HG03565 (cell line): Measurements from ENCODE around the gene SRGAP1.

ENCODE experiments used
- ATAC-seq: cut with Tn5 transposase; IDR thresholded peaks from one replicate; pipeline ENCODE4 v1.9.1; 2021; ENCODE audit warnings: mild to moderate bottlenecking, moderate library complexity; ENCODE audit not compliant: unreplicated experiment

The SRGAP1 gene

GRCh38 chr12:64080319-64081007, 236.0 kb downstream of the SRGAP1 start:
- ATAC-seq, result no peak

- ATAC-seq, result no peak
Measured at GRCh38 chr12:64081008-64081404, 236.5 kb downstream of the SRGAP1 start.

- ATAC-seq, result no peak
Measured at GRCh38 chr12:64082116-64082515, 237.6 kb downstream of the SRGAP1 start.

GRCh38 chr12:64082866-64083268, 238.4 kb downstream of the SRGAP1 start:
- ATAC-seq, result no peak

GRCh38 chr12:64083285-64084210, 239.0 kb downstream of the SRGAP1 start:
- ATAC-seq, result no peak

GRCh38 chr12:64085154-64085553, 240.7 kb downstream of the SRGAP1 start:
- no peak for ATAC-seq

GRCh38 chr12:64085996-64086395, 241.5 kb downstream of the SRGAP1 start:
- no peak for ATAC-seq

GRCh38 chr12:64086946-64087345, 242.4 kb downstream of the SRGAP1 start:
- no peak for ATAC-seq

GRCh38 chr12:64087761-64088160, 243.3 kb downstream of the SRGAP1 start:
- ATAC-seq, result no peak

GRCh38 chr12:64088431-64089349, 244.2 kb downstream of the SRGAP1 start:
- no peak for ATAC-seq

- ATAC-seq, result no peak
Measured at GRCh38 chr12:64090047-64090446, 245.5 kb downstream of the SRGAP1 start.

- no peak for ATAC-seq
Measured at GRCh38 chr12:64091186-64091585, 246.7 kb downstream of the SRGAP1 start.

- ATAC-seq, result no peak
Measured at GRCh38 chr12:64092507-64093196, 248.2 kb downstream of the SRGAP1 start.

- no peak for ATAC-seq
Measured at GRCh38 chr12:64093689-64094088, 249.2 kb downstream of the SRGAP1 start.

- no peak for ATAC-seq
Measured at GRCh38 chr12:64097366-64098105, 253.0 kb downstream of the SRGAP1 start.

GRCh38 chr12:64098709-64099354, 254.3 kb downstream of the SRGAP1 start:
- ATAC-seq, result no peak

GRCh38 chr12:64099397-64099796, 254.9 kb downstream of the SRGAP1 start:
- no peak for ATAC-seq

GRCh38 chr12:64102339-64102738, 257.8 kb downstream of the SRGAP1 start:
- ATAC-seq, result no peak
